ENCODE data around the gene GTF2H3.
A peak's percentile ranks its signal among the peaks of the same experiment; 100 is the strongest.
"Not testable (repeated sequence)": the region's sequence is repeated elsewhere in the genome, so short reads cannot be mapped to it uniquely, and the experiment has no call there.

Gene GTF2H3

GRCh38 chr12:123633379-123634141 is at the start of gene GTF2H3, which contains the start of gene EIF2B1:
GTF2H3 (plus strand) TSS chr12:123633829; CDS start chr12:123633860, 31 bp downstream.
EIF2B1 (minus strand) TSS chr12:123633686; CDS start chr12:123633557, 129 bp downstream.
- DNase-seq: peak; percentile 96

- no peak for DNase-seq
Measured at GRCh38 chr12:123591702-123592481, 41.7 kb upstream of the GTF2H3 start.

- no peak for DNase-seq
Measured at GRCh38 chr12:123595729-123596128, 37.9 kb upstream of the GTF2H3 start.

GRCh38 chr12:123597100-123597499 is 36.5 kb upstream of the GTF2H3 start:
- DNase-seq: no peak

GRCh38 chr12:123598522-123598921 is 35.1 kb upstream of the GTF2H3 start:
- DNase-seq: no peak

GRCh38 chr12:123599310-123599709 is 34.3 kb upstream of the GTF2H3 start:
- DNase-seq: no peak

- DNase-seq: no peak
Measured at GRCh38 chr12:123599721-123600120, 33.9 kb upstream of the GTF2H3 start.

GRCh38 chr12:123601602-123602489 is 31.8 kb upstream of the GTF2H3 start, which contains the start of gene DDX55:
DDX55 (plus strand) TSS chr12:123602099; CDS start chr12:123602149, 50 bp downstream.
- peak; percentile 86 for DNase-seq

GRCh38 chr12:123602651-123603195 is 30.9 kb upstream of the GTF2H3 start:
- peak; percentile 11 for DNase-seq

GRCh38 chr12:123603495-123603894 is 30.1 kb upstream of the GTF2H3 start:
- not testable (repeated sequence) for DNase-seq

GRCh38 chr12:123607756-123608155 is 25.9 kb upstream of the GTF2H3 start:
- no peak for DNase-seq

- DNase-seq: no peak
Measured at GRCh38 chr12:123608182-123608581, 25.4 kb upstream of the GTF2H3 start.

GRCh38 chr12:123614110-123614509 is 19.5 kb upstream of the GTF2H3 start:
- DNase-seq: no peak

- DNase-seq: no peak
Measured at GRCh38 chr12:123614531-123614930, 19.1 kb upstream of the GTF2H3 start.

GRCh38 chr12:123617144-123617543 is 16.5 kb upstream of the GTF2H3 start:
- no peak for DNase-seq

- DNase-seq: no peak
Measured at GRCh38 chr12:123617580-123617979, 16.0 kb upstream of the GTF2H3 start.

GRCh38 chr12:123621101-123621500 is 12.5 kb upstream of the GTF2H3 start:
- no peak for DNase-seq

GRCh38 chr12:123621619-123622530 is 11.8 kb upstream of the GTF2H3 start:
- no peak for DNase-seq

- no peak for DNase-seq
Measured at GRCh38 chr12:123634142-123634561, 523 bp downstream of the GTF2H3 start.

- no peak for DNase-seq
Measured at GRCh38 chr12:123643911-123644310, 10.3 kb downstream of the GTF2H3 start.

GRCh38 chr12:123645380-123645779 is 11.8 kb downstream of the GTF2H3 start:
- DNase-seq: no peak

Data from stimulated activated CD4-positive, alpha-beta T cell treated with anti-CD3 and anti-CD28 coated beads, Interleukin-4, amount 100 ng/mL, for 1 hour (primary cell).